Keratinocyte (primary cell): ENCODE data around the gene UMAD1.

Experiments used
- CTCF ChIP-seq, 3 experiments: IDR thresholded peaks in 1 of 3; conservative IDR thresholded peaks in 1 of 3; optimal IDR thresholded peaks in 1 of 3; 2 replicates in 2 of 3; 3 replicates in 1 of 3; pipeline versions ENCODE3 to v1.5.1; 2011; ENCODE audit warnings: low read length in 3 of 3, mild to moderate bottlenecking in 3 of 3, moderate library complexity in 2 of 3, control low read depth in 1 of 3, inconsistent platforms in 1 of 3; ENCODE audit not compliant: insufficient read depth in 2 of 3; ENCODE audit errors: extremely low read depth in 1 of 3
- EZH2 ChIP-seq: IDR thresholded peaks from one replicate; pipeline ENCODE4 v1.6.1; 2012; ENCODE audit warnings: inconsistent platforms, mild to moderate bottlenecking, low read length, moderate library complexity

GRCh38 chr7:7883394-7883793, 242.8 kb downstream of the UMAD1 start:
- TF ChIP-seq CTCF (optimal IDR thresholded peaks at IDR 0.05 in 1 of 3, IDR thresholded peaks at IDR 0.05 in 1 of 3, conservative IDR thresholded peaks at IDR 0.05 in 1 of 3; ENCODE audit: extremely low read depth in 1 of 3, insufficient read depth in 2 of 3, low read length in 3 of 3), result no peak
- TF ChIP-seq EZH2, result no peak
